Uterus (tissue), 2 donors: ENCODE results near the gene RPS5.

Source experiments
- CTCF ChIP-seq, 4 experiments: fragments of 200-600 bp in 2 of 4; fragments of 450-650 bp in 2 of 4; sonication (generic) in 2 of 4; IDR thresholded peaks; one replicate each; pipeline ENCODE4 v1.5.1; 2016 to 2019; ENCODE audit warnings: antibody characterized with exemption in 4 of 4, mild to moderate bottlenecking in 2 of 4, moderate library complexity in 1 of 4
- POLR2A ChIP-seq, 2 donors: fragments of 450-650 bp; IDR thresholded peaks; one replicate each; pipeline ENCODE4 v1.6.1; 2016; ENCODE audit warnings: antibody characterized with exemption in 2 of 2, mild to moderate bottlenecking in 1 of 2, moderate library complexity in 1 of 2

- TF ChIP-seq CTCF (IDR thresholded peaks at IDR 0.05) (no peak), POLR2A (IDR thresholded peaks at IDR 0.05) (no peak)
Observed at GRCh38 chr19:58407658-58408151, 20.6 kb downstream of the RPS5 start.
